Measurements from ENCODE around the gene TBC1D16.

Gene TBC1D16

GRCh38 chr17:79949656-79950209 lies 85.9 kb downstream of the TBC1D16 start:
- no peak overlapping the region for H3K4me3 ChIP-seq (ENCODE audit: low read depth, low read length)
- TF ChIP-seq MYC (IDR thresholded peaks at IDR 0.05; ENCODE audit: low read depth, low read length) (no peak), CTCF (IDR thresholded peaks at IDR 0.05; ENCODE audit: low read depth, low read length) (no peak), POLR2A (IDR thresholded peaks at IDR 0.05; ENCODE audit: extremely low read depth, insufficient read length) (no peak), MAX (IDR thresholded peaks at IDR 0.05; ENCODE audit: low read depth, low read length) (no peak)
- peak; percentile 65 for DNase-seq (ENCODE audit: low read depth)

GRCh38 chr17:79948945-79949655 lies 86.6 kb downstream of the TBC1D16 start:
- DNase-seq (ENCODE audit: low read depth) = peak; percentile 1
- TF ChIP-seq MAX (IDR thresholded peaks at IDR 0.05; ENCODE audit: low read depth, low read length) = no peak
- TF ChIP-seq CTCF (IDR thresholded peaks at IDR 0.05; ENCODE audit: low read depth, low read length) = no peak
- TF ChIP-seq MYC (IDR thresholded peaks at IDR 0.05; ENCODE audit: low read depth, low read length) = no peak
- TF ChIP-seq POLR2A (IDR thresholded peaks at IDR 0.05; ENCODE audit: extremely low read depth, insufficient read length) = no peak
- H3K4me3 ChIP-seq (ENCODE audit: low read depth, low read length) = no peak overlapping the region

DNA sequence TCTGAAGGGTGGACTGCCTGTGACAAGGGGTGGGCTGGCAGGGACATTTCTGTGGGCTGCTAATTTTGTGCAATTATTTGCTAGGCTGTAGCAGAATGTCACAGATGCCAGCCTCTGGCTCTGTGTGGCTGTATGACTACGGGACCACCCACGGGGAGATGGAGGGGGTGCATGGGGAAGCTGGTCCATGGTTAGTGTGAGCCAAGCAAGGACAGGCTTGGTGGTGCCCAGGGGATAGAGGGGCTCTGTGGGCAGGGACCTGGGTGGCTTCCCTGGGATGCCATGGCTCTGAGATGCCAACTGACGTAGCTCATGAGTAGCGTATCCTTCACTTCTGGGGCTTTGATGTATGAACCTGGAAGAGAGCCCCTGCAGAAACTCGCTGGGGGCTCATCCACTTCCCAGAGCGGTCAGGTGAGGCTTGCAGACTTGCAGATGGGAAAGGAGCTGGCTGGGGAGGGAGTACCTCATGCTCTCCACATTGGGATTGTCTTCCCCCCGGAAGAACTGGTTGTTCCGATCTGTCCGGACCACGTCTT lies 87.2 kb downstream of the TBC1D16 start:
- TF ChIP-seq MYC (IDR thresholded peaks at IDR 0.05; ENCODE audit: low read depth, low read length) = no peak
- TF ChIP-seq POLR2A (IDR thresholded peaks at IDR 0.05; ENCODE audit: extremely low read depth, insufficient read length) = no peak
- no peak overlapping the region for H3K4me3 ChIP-seq (ENCODE audit: low read depth, low read length)

GRCh38 chr17:79947351-79948031 lies 88.2 kb downstream of the TBC1D16 start:
- TF ChIP-seq CTCF (IDR thresholded peaks at IDR 0.05; ENCODE audit: low read depth, low read length) = no peak
- no peak for TF ChIP-seq MYC (IDR thresholded peaks at IDR 0.05; ENCODE audit: low read depth, low read length)
- no peak for TF ChIP-seq POLR2A (IDR thresholded peaks at IDR 0.05; ENCODE audit: extremely low read depth, insufficient read length)
- no peak for TF ChIP-seq MAX (IDR thresholded peaks at IDR 0.05; ENCODE audit: low read depth, low read length)
- peak; percentile 2 for DNase-seq (ENCODE audit: low read depth)
- no peak overlapping the region for H3K4me3 ChIP-seq (ENCODE audit: low read depth, low read length)

More for the DNA sequence above, 87.2 kb downstream of the TBC1D16 start:
- peak; percentile 1 for DNase-seq (ENCODE audit: low read depth)

GRCh38 chr17:79946352-79947231 lies 89.1 kb downstream of the TBC1D16 start:
- no peak for DNase-seq (ENCODE audit: low read depth)
- TF ChIP-seq MAX (IDR thresholded peaks at IDR 0.05; ENCODE audit: low read depth, low read length) = no peak
- TF ChIP-seq POLR2A (IDR thresholded peaks at IDR 0.05; ENCODE audit: extremely low read depth, insufficient read length) = no peak
- no peak for TF ChIP-seq CTCF (IDR thresholded peaks at IDR 0.05; ENCODE audit: low read depth, low read length)
- TF ChIP-seq MYC (IDR thresholded peaks at IDR 0.05; ENCODE audit: low read depth, low read length) = no peak
- H3K4me3 ChIP-seq (ENCODE audit: low read depth, low read length) = no peak overlapping the region
